Measurements from ENCODE around the gene OR1L8. TPM values are rescaled to one million over a fixed set of nuclear protein-coding genes. Genes with fewer than 3 reads are reported as not detected.

OR1L8 gene
- total RNA-seq, 1 experiment from 2014 or later: not detected

GRCh38 chr9:122552812-122553211 is 30.4 kb downstream of the OR1L8 start, which contains the start of gene OR1N2:
TSS of gene OR1N2 (plus strand) at chr9:122553112. CDS start at chr9:122553212, 100 bp downstream.
- peaks cover 0 to 30% (median 5%) of the 10 kb centered on the region in 3 experiments; a peak in 5 of 7 replicates for H3K36me3 Mint-ChIP-seq (ENCODE audit: insufficient read depth in 1 of 3, low read depth in 3 of 3)
- H3K27ac ChIP-seq (ENCODE audit: insufficient read length, low read depth, low read length): no peak within 1 kb of the TSS
- H3K56ac ChIP-seq (ENCODE audit: insufficient read length, low read depth, low read length): no peak within 1 kb of the TSS
- H2BK5ac ChIP-seq (ENCODE audit: insufficient read length, low read length): no peak within 1 kb of the TSS
- no peaks in the 10 kb centered on the region for H3K79me1 ChIP-seq (ENCODE audit: insufficient read depth, low read depth, low read length, poor library complexity, severe bottlenecking)
- H4K91ac ChIP-seq (ENCODE audit: insufficient read length, low read depth, low read length): no peak within 1 kb of the TSS
- H4K5ac ChIP-seq (ENCODE audit: insufficient read length, low read depth, low read length): no peak within 1 kb of the TSS
- H3K9me3 Mint-ChIP-seq: peaks cover 89 to 91% of the 10 kb centered on the region in 2 experiments
- no peak within 1 kb of the TSS for H2BK120ac ChIP-seq (ENCODE audit: low read depth, low read length, poor library complexity, severe bottlenecking)
- WGBS (ENCODE audit: extremely low coverage, insufficient read length, low lambda C conversion rate): no CpG with 5 or more reads among the region's 2 CpGs
- H4K20me1 ChIP-seq (ENCODE audit: control insufficient read depth, insufficient read depth, insufficient read length): no peaks in the 10 kb centered on the region
- TF ChIP-seq CTCF (conservative IDR thresholded peaks at IDR 0.05): no peak
- no peaks in the 10 kb centered on the region for H3K27me3 ChIP-seq (ENCODE audit: insufficient read depth, low read length)
- H4K8ac ChIP-seq (replicated peaks; ENCODE audit: insufficient read length, low read depth, low read length): no peak within 1 kb of the TSS
- no peak within 1 kb of the TSS for H2BK15ac ChIP-seq (ENCODE audit: low read depth, low read length)
- no peaks in the 10 kb centered on the region for H3K23me2 ChIP-seq (ENCODE audit: insufficient read length, low read depth, low read length, poor library complexity, severe bottlenecking)
- H2BK20ac ChIP-seq (ENCODE audit: low read depth, low read length, poor library complexity, severe bottlenecking): no peak within 1 kb of the TSS
- H3K4me1 ChIP-seq (ENCODE audit: insufficient read depth, low read length): no peaks in the 10 kb centered on the region
- H3K4me2 ChIP-seq (ENCODE audit: insufficient read depth, insufficient read length, low read length): no peak within 1 kb of the TSS
- H3K4me1 Mint-ChIP-seq: no peaks in the 10 kb centered on the region
- no peak within 1 kb of the TSS for H2AFZ ChIP-seq (ENCODE audit: low read length)
- DNase-seq: no peak
- H3K79me2 ChIP-seq (ENCODE audit: insufficient read depth, low read length): no peaks in the 10 kb centered on the region
- H3K9me3 ChIP-seq (ENCODE audit: control insufficient read depth, low read depth, low read length): peaks cover 40% of the 10 kb centered on the region
- H3K27ac Mint-ChIP-seq: no peak within 1 kb of the TSS
- no peak within 1 kb of the TSS for H3T11ph ChIP-seq (ENCODE audit: low read length)
- no peak within 1 kb of the TSS for H2AK5ac ChIP-seq (ENCODE audit: insufficient read length, low read length)
- no peak within 1 kb of the TSS for H3K18ac ChIP-seq (ENCODE audit: insufficient read length, low read depth, low read length)
- H3K4me3 Mint-ChIP-seq: no peak within 1 kb of the TSS
- H3K9ac ChIP-seq (ENCODE audit: extremely low read depth, insufficient read length, low read length): no peak within 1 kb of the TSS
- no peak within 1 kb of the TSS for H2BK12ac ChIP-seq (ENCODE audit: insufficient read length, low read depth, low read length)
- no peak within 1 kb of the TSS for H3K14ac ChIP-seq (ENCODE audit: insufficient read depth, low read length)
- no peak within 1 kb of the TSS for H3K23ac ChIP-seq (ENCODE audit: insufficient read length, low read depth, low read length)
- no peak within 1 kb of the TSS for H3K4ac ChIP-seq (ENCODE audit: low read depth, low read length)
- no peaks in the 10 kb centered on the region; the same call in none of the 2 replicates for H3K27me3 Mint-ChIP-seq (ENCODE audit: low read depth)

Measured in H9 (cell line).